Midbrain (tissue), 1 donor: ENCODE results near the gene TMEM139.

Experiments
- DNase-seq: peaks from one replicate; lab custom pipeline; 2025; lab: John Stamatoyannopoulos, UW

The TMEM139 gene

GRCh38 chr7:143284591-143285469, at the start of gene TMEM139:
TMEM139 (plus strand) TSS chr7:143284958; CDS start chr7:143285958, 1,000 bp downstream.
- DNase-seq = no peak

DNA sequence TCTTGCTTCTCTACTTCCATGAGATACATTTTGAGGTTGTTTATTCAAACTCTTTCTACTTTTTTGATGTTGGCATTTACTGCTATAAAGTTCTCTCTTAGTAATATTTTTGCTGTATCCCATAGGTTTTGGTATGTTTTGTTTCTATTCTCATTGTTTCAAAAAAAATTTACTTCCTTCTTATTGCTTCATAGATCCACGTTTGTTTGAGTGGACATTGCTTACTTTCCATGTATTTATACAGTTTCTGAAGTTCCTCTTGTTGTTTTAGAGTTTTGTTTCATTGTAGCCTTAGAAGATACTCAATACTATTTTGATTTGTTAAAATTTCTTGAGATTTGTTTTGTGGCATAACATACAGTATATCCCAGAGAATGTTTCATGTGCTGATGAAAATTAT, 49.2 kb upstream of the TMEM139 start:
- no peak for DNase-seq

GRCh38 chr7:143236408-143236990, 48.3 kb upstream of the TMEM139 start:
- no peak for DNase-seq

DNA sequence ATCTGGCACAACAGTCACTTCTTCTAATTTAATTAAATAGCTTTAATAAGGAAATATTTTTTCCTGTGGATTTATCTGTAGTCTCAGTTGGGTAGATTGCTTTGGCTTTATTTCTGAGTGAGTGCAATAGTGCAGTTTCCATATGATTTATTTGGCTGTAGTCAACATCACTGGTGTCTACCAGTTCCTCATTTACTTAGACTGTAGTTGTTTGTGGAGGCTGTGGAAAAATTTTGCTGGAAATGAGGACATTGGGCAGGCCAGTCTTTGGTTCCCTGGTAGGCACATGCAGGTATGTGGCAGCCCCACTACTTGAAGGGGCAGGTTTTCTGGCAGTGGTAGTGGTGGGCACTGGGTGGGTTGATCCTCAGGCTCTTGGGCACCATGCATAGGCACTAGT, 47.4 kb upstream of the TMEM139 start:
- DNase-seq = no peak

DNA sequence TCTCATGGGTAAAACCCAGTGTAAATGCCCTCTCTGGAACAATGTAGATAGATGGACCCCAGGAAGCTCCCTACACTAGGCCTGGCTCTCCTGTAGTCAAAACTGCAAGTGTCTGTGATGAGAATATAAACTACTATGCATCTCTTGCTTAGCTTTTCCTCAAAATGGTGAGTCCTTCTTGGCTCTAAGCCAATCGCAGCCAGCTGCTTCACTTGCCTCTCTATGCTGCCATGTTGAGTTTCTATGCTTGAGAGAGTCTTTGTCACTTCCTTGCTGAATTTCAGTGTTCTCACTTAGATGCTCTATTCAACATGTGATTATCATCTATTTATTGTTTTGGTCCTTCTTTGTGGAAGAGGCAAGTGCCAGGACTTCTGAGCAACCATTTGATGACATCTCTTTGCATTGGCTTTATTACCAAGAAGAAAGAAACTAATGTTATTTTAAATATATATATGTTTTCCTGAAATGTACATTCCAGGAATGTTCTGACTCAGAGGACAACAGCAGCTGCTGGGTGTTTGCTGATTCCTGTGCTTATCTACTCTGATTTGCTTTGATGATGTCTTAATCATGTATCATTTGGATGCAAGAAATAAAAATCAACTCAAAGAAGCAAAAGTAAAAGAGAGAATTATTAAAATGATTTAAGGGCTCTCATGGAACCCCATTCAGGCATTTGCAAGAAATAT, 46.3 kb upstream of the TMEM139 start:
- DNase-seq = no peak

GRCh38 chr7:143239813-143240212, 44.9 kb upstream of the TMEM139 start:
- DNase-seq = no peak

- peak; percentile 83 for DNase-seq
These were observed 44.2 kb upstream of the TMEM139 start for GRCh38 chr7:143240291-143241168.

DNA sequence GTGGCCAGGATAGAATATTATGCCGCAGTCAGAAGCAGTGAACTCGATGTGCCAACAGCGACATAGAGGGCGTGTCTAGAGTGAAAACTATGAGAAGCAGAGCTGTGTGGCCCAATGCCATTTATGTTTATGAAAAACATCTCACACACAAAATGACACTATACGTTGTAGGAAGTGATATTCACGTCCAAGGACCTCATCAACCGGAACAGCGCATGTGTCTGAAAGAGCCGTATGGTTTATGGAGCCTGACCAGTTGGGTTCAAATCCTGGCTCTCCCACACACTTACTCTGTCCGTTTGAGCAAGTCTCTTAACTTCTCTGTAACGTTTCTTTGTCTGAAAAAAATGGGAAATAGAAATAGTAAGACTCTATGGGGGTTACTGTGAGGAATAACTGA, 42.5 kb upstream of the TMEM139 start:
- DNase-seq = no peak

DNA sequence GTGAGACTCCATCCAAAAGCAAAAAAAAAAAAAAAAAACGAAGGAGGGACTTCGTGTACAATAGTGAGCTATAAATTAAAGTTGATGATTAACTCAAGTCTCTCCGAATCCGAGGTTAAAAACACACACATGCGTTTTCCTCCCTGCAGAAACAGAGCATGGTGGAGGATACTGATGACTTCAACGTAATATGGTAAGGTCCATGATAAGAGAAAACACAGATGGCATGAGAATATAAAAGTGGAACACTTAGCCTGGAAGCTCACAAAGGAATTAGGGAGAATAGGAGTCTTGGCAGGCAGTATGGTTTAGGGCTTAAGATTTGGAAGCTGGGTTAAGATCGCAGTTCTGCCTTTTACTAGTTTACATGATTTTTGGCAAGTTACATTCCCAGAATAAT, 41.6 kb upstream of the TMEM139 start:
- no peak for DNase-seq

- DNase-seq = no peak
These were observed 41.1 kb upstream of the TMEM139 start for GRCh38 chr7:143243614-143244013.

DNA sequence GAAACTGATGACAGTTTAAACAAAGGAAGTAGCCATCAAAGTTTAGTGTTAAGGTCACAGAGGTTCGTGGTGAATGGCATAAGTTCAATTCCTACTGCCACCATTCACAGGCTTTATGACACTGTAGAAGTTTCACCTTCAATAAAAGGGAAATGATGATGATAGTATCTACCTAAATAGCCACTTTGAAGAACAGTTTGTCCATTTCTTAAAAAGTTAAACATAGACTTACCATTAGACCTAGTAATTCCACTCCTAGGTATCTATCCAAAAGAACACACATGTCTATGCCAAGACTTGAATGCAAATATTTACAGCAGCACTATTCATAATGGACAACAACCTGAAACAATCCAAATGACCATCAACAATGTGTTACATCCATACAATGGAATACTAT, 40.4 kb upstream of the TMEM139 start:
- no peak for DNase-seq

GRCh38 chr7:143245123-143245522, 39.6 kb upstream of the TMEM139 start:
- DNase-seq = no peak

DNA sequence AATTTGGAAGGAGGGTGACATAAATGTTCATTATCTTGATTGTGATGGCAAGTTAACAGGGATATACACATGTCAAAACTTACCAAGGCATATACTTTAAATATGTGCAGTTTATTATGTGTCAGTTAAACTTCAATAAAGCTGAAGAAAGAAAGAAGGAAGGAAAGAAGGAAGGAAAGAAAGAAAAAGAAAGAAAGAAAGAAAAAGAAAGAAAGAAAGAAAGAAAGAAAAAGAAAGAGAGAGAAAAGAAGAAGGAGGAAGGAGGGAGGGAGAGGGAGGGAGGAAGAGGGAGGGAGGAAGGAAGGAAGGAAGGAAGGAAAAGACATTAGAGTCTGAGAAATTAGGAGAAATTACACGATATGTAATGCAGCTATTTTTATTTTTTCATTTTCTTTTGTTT, 37.4 kb upstream of the TMEM139 start:
- no peak for DNase-seq

- no peak for DNase-seq
These were observed 35.9 kb upstream of the TMEM139 start for GRCh38 chr7:143248761-143249354.

DNA sequence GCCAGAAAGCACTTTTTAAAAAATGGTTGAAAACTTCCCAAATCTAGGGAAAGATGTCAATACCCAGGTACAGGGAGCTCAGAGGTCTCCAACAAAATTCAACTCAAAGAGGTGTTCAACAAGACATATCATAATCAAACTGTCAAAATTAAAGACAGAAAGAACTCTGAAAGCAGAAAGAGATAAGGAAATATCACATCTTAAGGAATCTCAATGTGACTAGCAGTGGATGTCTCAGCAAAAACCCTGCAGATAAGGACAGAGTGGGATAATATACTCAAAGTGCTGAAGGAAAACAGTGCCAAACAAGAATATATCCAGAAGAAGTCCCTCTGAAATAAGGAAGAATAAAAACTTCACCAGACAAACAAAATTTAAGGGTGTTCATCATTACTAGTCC, 34.6 kb upstream of the TMEM139 start:
- no peak for DNase-seq

- no peak for DNase-seq
These were observed 33.9 kb upstream of the TMEM139 start for GRCh38 chr7:143250822-143251221.

GRCh38 chr7:143252006-143252405, 32.8 kb upstream of the TMEM139 start:
- no peak for DNase-seq

- no peak for DNase-seq
These were observed 29.2 kb upstream of the TMEM139 start for GRCh38 chr7:143255564-143255963.

DNA sequence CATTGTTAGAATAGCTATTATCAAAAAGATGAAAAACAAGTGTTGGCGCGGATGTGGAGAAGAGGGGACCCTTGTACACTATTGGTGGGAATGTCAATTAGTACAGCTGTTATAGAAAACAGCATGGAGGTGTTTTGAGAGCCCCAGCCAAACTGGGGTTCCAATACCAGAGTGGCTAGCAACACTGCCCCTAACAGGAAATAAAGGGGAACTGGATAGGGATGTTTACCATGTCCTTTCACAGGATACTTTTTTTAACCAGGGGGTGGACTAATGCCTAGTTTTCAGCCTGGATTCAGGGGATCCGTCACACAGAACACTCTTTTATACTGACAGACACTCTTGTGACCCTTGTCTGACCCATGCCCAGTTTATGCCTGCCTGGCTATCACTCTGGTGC, 28.4 kb upstream of the TMEM139 start:
- no peak for DNase-seq

- no peak for DNase-seq
These were observed 27.8 kb upstream of the TMEM139 start for GRCh38 chr7:143256932-143257331.

DNA sequence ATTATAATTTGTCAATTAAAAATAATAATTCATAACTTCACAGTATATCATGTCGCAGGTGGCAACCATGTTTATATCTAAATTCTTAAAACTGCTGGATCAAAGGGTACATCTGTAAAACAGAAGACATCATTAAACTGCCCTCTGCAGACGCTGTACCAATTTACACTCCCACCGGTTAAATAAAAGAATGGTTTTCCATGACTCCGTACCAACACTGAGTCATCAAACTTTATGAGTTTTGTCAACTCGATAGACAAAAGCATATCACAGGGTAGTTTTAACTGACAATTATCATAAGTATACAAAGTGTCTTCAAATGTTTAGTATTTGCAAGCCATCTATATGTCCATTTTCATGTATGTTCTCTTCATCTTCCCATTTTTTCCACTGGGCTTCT, 27.3 kb upstream of the TMEM139 start:
- DNase-seq = no peak

DNA sequence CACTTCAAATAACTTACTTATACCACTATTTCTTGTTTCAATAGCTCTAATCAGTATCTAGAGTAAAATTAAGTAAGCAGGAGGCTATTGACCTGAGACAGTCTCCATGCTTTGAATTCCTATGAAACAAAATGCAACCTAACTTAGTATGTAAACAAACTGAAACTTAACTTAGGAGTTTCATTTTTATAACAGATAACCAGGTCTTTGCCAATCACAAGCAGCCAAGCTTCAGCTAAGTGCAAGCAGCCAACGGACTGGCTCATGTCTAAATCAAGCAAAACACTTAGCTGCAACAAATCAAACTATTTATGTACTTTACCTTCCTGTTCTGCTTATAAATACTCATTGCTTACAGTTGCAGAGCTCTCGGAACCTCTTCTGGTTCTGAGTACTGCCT, 25.9 kb upstream of the TMEM139 start:
- DNase-seq = no peak
